HepG2 (cell line): ENCODE measurements around the gene FOXA1. TPM values are rescaled to one million over a fixed set of nuclear protein-coding genes. Genes with fewer than 3 reads are reported as not detected.

Experiments
- ARNT2 ChIP-seq: sonication (generic); formaldehyde crosslinking; IDR thresholded peaks from 2 replicates; pipeline ENCODE4 v1.8.0; 2022; ENCODE audit warnings: mild to moderate bottlenecking, low read depth, missing genetic modification reagents, moderate library complexity
- CC2D1A ChIP-seq: sonication (generic); formaldehyde crosslinking; IDR thresholded peaks from 2 replicates; pipeline ENCODE4 v1.8.1; 2023; ENCODE audit warnings: mild to moderate bottlenecking, missing genetic modification reagents
- DR1 ChIP-seq: sonication (generic); formaldehyde crosslinking; IDR thresholded peaks from 2 replicates; pipeline ENCODE4 v1.8.0; 2021; ENCODE audit warnings: mild to moderate bottlenecking, missing genetic modification reagents, inconsistent platforms
- FOXK2 ChIP-seq: fragments of 450-650 bp; IDR thresholded peaks from 2 replicates; pipeline ENCODE4 v1.6.1; 2016
- HOXA3 ChIP-seq: sonication (generic); formaldehyde crosslinking; IDR thresholded peaks from 2 replicates; pipeline ENCODE4 v1.5.0; 2020; ENCODE audit warnings: missing genetic modification reagents
- HOXA7 ChIP-seq: sonication (generic); formaldehyde crosslinking; IDR thresholded peaks from 2 replicates; pipeline ENCODE4 v1.8.1; 2022; ENCODE audit warnings: mild to moderate bottlenecking, missing genetic modification reagents, moderate library complexity
- JARID2 ChIP-seq: sonication (generic); formaldehyde crosslinking; IDR thresholded peaks from 2 replicates; pipeline ENCODE4 v1.8.1; 2023; ENCODE audit warnings: missing genetic modification reagents, inconsistent platforms; ENCODE audit not compliant: insufficient replicate concordance
- KDM2A ChIP-seq: sonication (generic); formaldehyde crosslinking; IDR thresholded peaks from 2 replicates; pipeline ENCODE4 v1.4.0; 2020; ENCODE audit warnings: low read depth, missing genetic modification reagents, borderline replicate concordance
- KMT2B ChIP-seq: IDR thresholded peaks from 2 replicates; pipeline ENCODE4 v1.6.1; 2016; ENCODE audit warnings: missing genetic modification reagents, missing compliant biosample characterization
- MAX ChIP-seq: IDR thresholded peaks from 2 replicates; pipeline ENCODE4 v1.6.1; 2012; ENCODE audit warnings: inconsistent platforms
- PBX3 ChIP-seq: sonication (generic); formaldehyde crosslinking; IDR thresholded peaks from 2 replicates; pipeline ENCODE4 v1.8.1; 2023; ENCODE audit warnings: missing genetic modification reagents, inconsistent platforms, borderline replicate concordance
- RBAK ChIP-seq: sonication (generic); formaldehyde crosslinking; IDR thresholded peaks from 2 replicates; pipeline ENCODE4 v1.5.1; 2020; ENCODE audit warnings: mild to moderate bottlenecking, missing genetic modification reagents
- SNAI1 ChIP-seq: sonication (generic); formaldehyde crosslinking; IDR thresholded peaks from 2 replicates; pipeline ENCODE4 v1.5.0; 2020; ENCODE audit warnings: mild to moderate bottlenecking, missing genetic modification reagents, borderline replicate concordance
- ZBTB44 ChIP-seq: sonication (generic); formaldehyde crosslinking; IDR thresholded peaks from 2 replicates; pipeline ENCODE4 v1.4.0; 2020; ENCODE audit warnings: missing genetic modification reagents
- ZFP41 ChIP-seq: sonication (generic); formaldehyde crosslinking; IDR thresholded peaks from 2 replicates; pipeline ENCODE4 v1.4.0; 2020; ENCODE audit warnings: mild to moderate bottlenecking, missing genetic modification reagents, borderline replicate concordance
- ZNF180 ChIP-seq: sonication (generic); formaldehyde crosslinking; IDR thresholded peaks from 2 replicates; pipeline ENCODE4 v1.4.0; 2020; ENCODE audit warnings: low read depth, missing genetic modification reagents, borderline replicate concordance
- ZNF296 ChIP-seq: sonication (generic); formaldehyde crosslinking; conservative IDR thresholded peaks from 2 replicates; pipeline ENCODE4 v1.5.0; 2020; ENCODE audit warnings: mild to moderate bottlenecking, missing genetic modification reagents
- ZNF329 ChIP-seq: sonication (generic); formaldehyde crosslinking; IDR thresholded peaks from 2 replicates; pipeline ENCODE4 v1.9.0; 2021; ENCODE audit warnings: low read depth, mild to moderate bottlenecking, missing genetic modification reagents
- ZNF460 ChIP-seq: sonication (generic); formaldehyde crosslinking; IDR thresholded peaks from 2 replicates; pipeline ENCODE4 v1.5.1; 2020; ENCODE audit warnings: missing genetic modification reagents, mild to moderate bottlenecking, borderline replicate concordance
- ZNF564 ChIP-seq: sonication (generic); formaldehyde crosslinking; IDR thresholded peaks from 2 replicates; pipeline ENCODE4 v1.8.1; 2023; ENCODE audit warnings: mild to moderate bottlenecking, missing genetic modification reagents
- ZNF589 ChIP-seq: sonication (generic); formaldehyde crosslinking; conservative IDR thresholded peaks from 2 replicates; pipeline ENCODE4 v1.8.0; 2022; ENCODE audit warnings: mild to moderate bottlenecking, moderate library complexity, missing genetic modification reagents
- ZNF614 ChIP-seq: IDR thresholded peaks from 2 replicates; pipeline ENCODE4 v1.6.1; 2018; ENCODE audit warnings: missing biosample characterization, missing genetic modification reagents, inconsistent platforms, borderline replicate concordance
- ZNF766 ChIP-seq: sonication (generic); formaldehyde crosslinking; IDR thresholded peaks from 2 replicates; pipeline ENCODE4 v1.5.0; 2020; ENCODE audit warnings: missing genetic modification reagents, borderline replicate concordance
- ZNF777 ChIP-seq: sonication (generic); formaldehyde crosslinking; IDR thresholded peaks from 2 replicates; pipeline ENCODE4 v1.4.0; 2020; ENCODE audit warnings: missing genetic modification reagents
- ZSCAN20 ChIP-seq: sonication (generic); formaldehyde crosslinking; IDR thresholded peaks from 2 replicates; pipeline ENCODE4 v1.4.0; 2020; ENCODE audit warnings: missing genetic modification reagents, mild to moderate bottlenecking, borderline replicate concordance
- ZSCAN21 ChIP-seq: sonication (generic); formaldehyde crosslinking; IDR thresholded peaks from 2 replicates; pipeline ENCODE4 v1.8.0; 2022; ENCODE audit warnings: mild to moderate bottlenecking, missing genetic modification reagents, moderate library complexity, borderline replicate concordance
- polyA plus RNA-seq, 8 experiments: library from polyadenylated mRNA; depleted of rRNA in 3 of 8; stranded (reverse) in 7 of 8; unstranded in 1 of 8; fragments of >200 nt; fragmentation: Illumina TruSeq in 4 of 8; extraction: Trizol in 4 of 8; gene quantifications; 2 replicates each; pipeline versions ENCODE4 v1.2.1 to v1.2.3, GENCODE V29; 2011 to 2016; ENCODE audit warnings: low read depth in 4 of 8, missing spikeins in 1 of 8, mixed read lengths in 1 of 8; ENCODE audit not compliant: insufficient read depth in 1 of 8
- total RNA-seq, 5 experiments: library from RNA; depleted of rRNA; stranded (reverse); fragments of >200 nt; fragmentation: Illumina TruSeq; extraction: Trizol; gene quantifications; 2 replicates each; pipeline ENCODE4 v1.2.3, GENCODE V29; 2016; ENCODE audit warnings: low read depth in 1 of 5

The FOXA1 gene
- total and polyA plus RNA-seq, 2 of the 13 experiments (the other 11 are each of a cell fraction or from before 2014, with no cell fraction given), result 43.4 to 58.6 TPM

- TF ChIP-seq ZNF766 (peak; percentile 93; the same call in 1 of the 2 replicates), KDM2A (CRISPR knock-in tag) (peak; percentile 47), ZNF296 (0 out of 2 replicates have a peak, but pooled peaks have one; percentile 62), ZNF564 (CRISPR knock-in tag) (peak; percentile 42; the same call in 1 of the 2 replicates), ZSCAN20 (CRISPR knock-in tag) (peak; percentile 84; the same call in 1 of the 2 replicates), SNAI1 (CRISPR knock-in tag) (peak; percentile 96), ZNF180 (CRISPR knock-in tag) (no peak), JARID2 (CRISPR knock-in tag) (no peak), ZNF329 (CRISPR knock-in tag) (0 out of 2 replicates have a peak, but pooled peaks have one; percentile 19), ZFP41 (CRISPR knock-in tag) (peak; percentile 40; the same call in 1 of the 2 replicates), HOXA7 (CRISPR knock-in tag) (no peak; the same call in 1 of the 2 replicates), DR1 (no peak), HOXA3 (CRISPR knock-in tag) (peak; percentile 93), ZBTB44 (CRISPR knock-in tag) (no peak; the same call in 1 of the 2 replicates), FOXK2 (no peak), CC2D1A (CRISPR knock-in tag) (no peak), ZNF614 (peak; percentile 96), ZSCAN21 (CRISPR knock-in tag) (peak; percentile 62; the same call in 1 of the 2 replicates), MAX (no peak), ZNF460 (CRISPR knock-in tag) (no peak; the same call in 1 of the 2 replicates), PBX3 (CRISPR knock-in tag) (no peak), RBAK (CRISPR knock-in tag) (no peak; the same call in none of the 2 replicates), ZNF777 (0 out of 2 replicates have a peak, but pooled peaks have one; percentile 2), ARNT2 (CRISPR knock-in tag) (0 out of 2 replicates have a peak, but pooled peaks have one; percentile 29), ZNF589 (CRISPR knock-in tag) (no peak), KMT2B (CRISPR knock-in tag) (peak; percentile 89; the same call in 1 of the 2 replicates)
Observed at GRCh38 chr14:37602605-37603453, 7.8 kb upstream of the FOXA1 start (continued).
